Muscle of leg (tissue), 11 donors: ENCODE data around the gene RBM47. TPM values are rescaled to one million over a fixed set of nuclear protein-coding genes. Genes with fewer than 3 reads are reported as not detected.
"Not testable (repeated sequence)": the region's sequence is repeated elsewhere in the genome, so short reads cannot be mapped to it uniquely, and the experiment has no call there.

Experiments
- DNase-seq: peaks from one replicate; pipeline ENCODE4 v3.0.0; 2013
- H3K27ac ChIP-seq: one replicate; pipeline ENCODE4 v1.5.1; 2013; ENCODE audit warnings: mild to moderate bottlenecking, low read length, control low read depth
- H3K27me3 ChIP-seq: one replicate; pipeline ENCODE4 v1.6.1; 2013; ENCODE audit warnings: low read length; ENCODE audit not compliant: control insufficient read depth, insufficient read depth
- H3K36me3 ChIP-seq: one replicate; pipeline ENCODE4 v1.6.1; 2013; ENCODE audit warnings: low read length; ENCODE audit not compliant: control insufficient read depth, insufficient read depth
- H3K4me1 ChIP-seq: one replicate; pipeline ENCODE4 v1.6.1; 2013; ENCODE audit warnings: low read length; ENCODE audit not compliant: control insufficient read depth, insufficient read depth
- H3K4me3 ChIP-seq: one replicate; pipeline ENCODE4 v1.5.1; 2013; ENCODE audit warnings: low read length, control low read depth
- H3K9me3 ChIP-seq: replicated peaks from 2 replicates; pipeline ENCODE4 v1.6.1; 2013; ENCODE audit warnings: low read depth, low read length; ENCODE audit not compliant: control insufficient read depth
- WGBS: methylation state at CpG from one replicate; pipeline ENCODE4 v1.1.5; 2013; ENCODE audit warnings: missing lambda C conversion rate; ENCODE audit not compliant: insufficient coverage; 5-methylcytosine and 5-hydroxymethylcytosine counted together
- polyA plus RNA-seq, 8 donors: library from polyadenylated mRNA; unstranded; fragments of 120-200 nt; gene quantifications; one replicate each; pipeline versions ENCODE4 v1.2.1 to v1.2.3, GENCODE V29; 2013; ENCODE audit warnings: inconsistent platforms in 1 of 8, low replicate concordance in 1 of 8; ENCODE audit not compliant: insufficient read length in 8 of 8, insufficient read depth in 1 of 8
- total RNA-seq: library from RNA; stranded (reverse); fragments of 120-200 nt; gene quantifications from one replicate; pipeline ENCODE4 v1.2.4, GENCODE V29; 2013

The RBM47 gene
- total and polyA plus RNA-seq, 9 donors, result 1.2 to 6.3 (median 2.0) TPM

DNA sequence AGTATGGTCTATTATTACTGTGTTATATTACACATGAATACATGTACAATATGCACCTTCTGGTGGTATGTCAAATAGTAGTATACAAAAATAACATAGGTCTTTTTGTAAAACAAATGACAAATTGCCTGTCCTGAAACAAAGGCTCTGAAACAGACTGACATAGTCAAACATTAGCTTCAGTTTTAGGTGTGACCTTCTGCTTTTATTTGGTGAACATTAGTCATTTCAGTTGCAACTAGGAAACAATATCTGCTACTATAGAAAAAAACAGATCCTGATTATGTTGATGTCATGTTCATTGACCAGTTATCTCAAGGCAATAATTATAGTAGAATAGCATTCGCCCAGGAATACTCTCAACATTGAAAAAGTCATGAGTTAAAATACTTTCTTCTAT, 171.6 kb downstream of the RBM47 start:
- DNase-seq, result no peak
- Histone ChIP-seq H3K4me1 (no peaks in the 10 kb centered on the region), H3K27ac (no peak overlapping the region), H3K9me3 (no peaks in the 10 kb centered on the region), H3K4me3 (no peak overlapping the region), H3K27me3 (no peaks in the 10 kb centered on the region), H3K36me3 (no peaks in the 10 kb centered on the region)
- WGBS, result no CpG with 5 or more reads among the region's 1 CpG

DNA sequence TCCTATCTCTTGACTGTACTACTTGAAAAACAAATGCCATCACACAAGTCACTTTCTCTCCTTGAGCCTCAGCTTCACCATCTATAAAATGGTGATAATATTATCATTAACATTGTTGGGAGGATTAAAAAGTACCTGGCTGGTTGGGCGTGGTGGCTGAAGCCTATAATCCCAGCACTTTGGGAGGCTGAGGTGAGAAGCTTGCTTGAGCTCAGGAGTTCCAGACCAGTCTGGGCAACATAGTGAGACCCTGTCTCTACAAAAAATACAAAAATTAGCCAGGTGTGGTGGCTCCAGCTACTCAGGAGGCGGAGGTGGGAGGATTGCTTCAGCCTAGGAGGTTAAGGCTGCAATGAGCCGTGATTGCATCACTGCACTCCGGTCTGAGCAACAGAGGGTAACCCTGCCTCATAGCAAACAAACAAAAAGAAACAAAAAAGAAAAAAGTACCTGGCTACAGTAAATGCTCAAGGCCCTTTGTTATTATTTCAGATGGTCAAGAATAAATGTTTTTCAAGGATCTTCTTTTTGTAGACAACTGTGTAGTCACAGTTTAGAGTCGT, 174.2 kb downstream of the RBM47 start:
- no CpG with 5 or more reads among the region's 5 CpGs for WGBS
- Histone ChIP-seq H3K4me1 (no peaks in the 10 kb centered on the region), H3K36me3 (no peaks in the 10 kb centered on the region), H3K27me3 (no peaks in the 10 kb centered on the region), H3K27ac (no peak overlapping the region), H3K4me3 (no peak overlapping the region), H3K9me3 (no peaks in the 10 kb centered on the region)
- DNase-seq, result no peak

DNA sequence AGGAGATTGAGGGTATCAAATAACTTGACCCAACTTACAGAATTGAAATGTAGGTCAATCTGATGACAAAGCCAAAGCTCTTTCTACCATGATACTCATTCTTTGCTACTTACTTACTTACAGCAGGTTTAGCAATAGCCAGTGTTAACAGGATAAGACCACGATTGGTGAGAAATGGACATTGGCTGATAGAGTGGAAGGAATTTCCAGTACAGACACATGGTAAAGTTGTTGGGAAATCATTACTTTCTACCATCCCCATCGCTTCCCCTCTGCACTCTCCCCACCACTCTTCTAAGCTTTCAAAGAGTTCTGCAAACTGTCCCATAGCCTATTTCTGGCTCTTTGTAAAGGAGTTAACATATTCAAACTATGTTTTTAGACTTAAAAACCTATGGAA, 174.8 kb downstream of the RBM47 start:
- Histone ChIP-seq H3K36me3 (no peaks in the 10 kb centered on the region), H3K4me1 (no peaks in the 10 kb centered on the region), H3K9me3 (no peaks in the 10 kb centered on the region), H3K4me3 (no peak overlapping the region), H3K27ac (no peak overlapping the region), H3K27me3 (no peaks in the 10 kb centered on the region)
- no peak for DNase-seq
- WGBS, result no CpG with 5 or more reads among the region's 2 CpGs

DNA sequence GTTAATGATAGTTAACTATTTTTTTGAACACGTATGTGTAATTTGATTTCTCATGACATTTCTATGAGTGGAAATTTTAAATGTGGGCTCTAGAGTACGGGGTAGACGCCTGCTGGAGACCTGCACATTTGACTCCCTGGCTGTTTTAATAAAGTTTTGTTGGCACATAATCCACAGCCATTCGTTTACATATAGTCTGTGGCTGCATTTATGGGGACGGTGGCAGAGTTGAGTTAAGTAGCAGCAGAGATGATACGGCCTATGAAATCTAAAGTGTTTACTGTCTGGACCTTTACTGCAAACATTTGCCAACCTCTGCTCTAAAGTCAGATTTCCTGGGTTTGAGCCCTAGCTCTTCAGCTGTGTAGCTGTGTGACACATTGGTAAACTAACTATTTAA, 175.8 kb downstream of the RBM47 start:
- DNase-seq, result no peak
- no peak overlapping the region for H3K27ac ChIP-seq
- no peaks in the 10 kb centered on the region for H3K9me3 ChIP-seq
- no peaks in the 10 kb centered on the region for H3K27me3 ChIP-seq
- H3K36me3 ChIP-seq, result no peaks in the 10 kb centered on the region
- no peak overlapping the region for H3K4me3 ChIP-seq
- WGBS, result 80% methylated on average over 1 of the region's 6 CpGs
- no peaks in the 10 kb centered on the region for H3K4me1 ChIP-seq

DNA sequence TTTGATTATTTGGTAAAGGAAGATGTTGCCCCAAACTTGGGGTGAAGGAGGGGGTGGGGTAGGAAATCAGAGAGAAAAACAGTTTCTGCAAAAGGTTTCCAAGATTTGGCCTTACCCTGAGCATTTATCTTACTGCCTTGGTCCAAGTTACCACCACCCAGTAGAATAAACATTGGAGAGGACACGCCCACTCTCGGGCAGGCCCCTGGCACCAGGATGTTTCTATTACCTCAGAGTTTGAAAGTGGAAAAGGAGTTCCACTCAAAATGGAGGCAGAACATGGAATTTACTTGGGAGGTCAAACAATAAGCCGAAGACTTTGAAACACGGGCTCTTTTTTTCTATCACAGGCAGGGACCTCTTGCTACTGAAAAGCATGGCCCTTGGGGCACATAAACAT, 180.8 kb downstream of the RBM47 start:
- 80% methylated on average over 2 of the region's 4 CpGs for WGBS
- Histone ChIP-seq H3K4me3 (no peak overlapping the region), H3K36me3 (no peaks in the 10 kb centered on the region)

DNA sequence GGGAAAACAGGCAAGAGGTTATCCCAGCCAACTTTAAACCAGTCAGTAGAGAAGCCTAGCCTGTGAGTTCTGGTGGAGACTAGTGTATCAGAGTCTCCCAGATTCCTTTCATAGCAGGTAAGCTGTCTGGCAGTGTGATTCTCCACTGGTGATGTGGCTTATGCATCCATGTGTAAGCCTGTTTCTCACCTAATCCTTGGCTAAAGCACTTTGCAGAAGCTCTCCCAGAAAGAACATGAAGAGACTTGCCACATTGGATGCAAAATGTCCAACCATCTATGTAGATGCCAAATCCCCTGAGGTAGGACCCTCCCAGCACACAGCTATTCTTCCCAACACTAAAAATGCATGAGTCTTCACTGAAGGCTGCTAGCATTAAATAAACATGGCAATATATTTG, 182.8 kb downstream of the RBM47 start:
- Histone ChIP-seq H3K4me3 (no peak overlapping the region), H3K36me3 (no peaks in the 10 kb centered on the region), H3K27ac (no peak overlapping the region), H3K4me1 (no peaks in the 10 kb centered on the region), H3K27me3 (no peaks in the 10 kb centered on the region), H3K9me3 (no peaks in the 10 kb centered on the region)
- DNase-seq, result no peak

More for the DNA sequence above, 180.8 kb downstream of the RBM47 start:
- Histone ChIP-seq H3K27me3 (no peaks in the 10 kb centered on the region), H3K9me3 (no peaks in the 10 kb centered on the region), H3K4me1 (no peaks in the 10 kb centered on the region), H3K27ac (no peak overlapping the region)
- no peak for DNase-seq

DNA sequence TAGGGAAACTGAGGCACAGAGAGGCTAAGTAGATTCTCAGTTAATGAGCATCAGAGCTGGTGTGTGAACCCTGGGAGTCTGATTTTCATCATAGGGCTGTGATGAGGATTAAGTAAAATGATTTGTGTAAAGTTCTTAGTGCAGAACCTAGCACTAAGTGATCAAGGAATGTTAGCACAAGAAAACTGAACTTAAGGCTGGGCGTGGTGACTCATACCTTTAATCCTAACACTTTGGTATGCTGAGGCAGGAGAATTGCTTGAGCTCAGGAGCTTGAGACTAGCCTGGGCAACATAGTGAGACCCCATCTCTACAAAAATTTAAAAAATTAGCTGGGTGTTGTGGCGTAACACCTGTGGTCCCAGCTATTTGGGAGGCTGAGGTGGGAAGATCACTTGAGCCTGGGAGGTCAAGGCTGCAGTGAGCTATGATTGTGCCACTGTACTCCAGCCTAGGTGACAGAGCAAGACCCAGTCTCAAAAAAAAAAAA, 183.4 kb downstream of the RBM47 start:
- no CpG with 5 or more reads among the region's 2 CpGs for WGBS
- not testable (repeated sequence) for H3K4me3 ChIP-seq, H3K36me3 ChIP-seq, H3K27me3 ChIP-seq, DNase-seq, H3K9me3 ChIP-seq, H3K27ac ChIP-seq, H3K4me1 ChIP-seq

DNA sequence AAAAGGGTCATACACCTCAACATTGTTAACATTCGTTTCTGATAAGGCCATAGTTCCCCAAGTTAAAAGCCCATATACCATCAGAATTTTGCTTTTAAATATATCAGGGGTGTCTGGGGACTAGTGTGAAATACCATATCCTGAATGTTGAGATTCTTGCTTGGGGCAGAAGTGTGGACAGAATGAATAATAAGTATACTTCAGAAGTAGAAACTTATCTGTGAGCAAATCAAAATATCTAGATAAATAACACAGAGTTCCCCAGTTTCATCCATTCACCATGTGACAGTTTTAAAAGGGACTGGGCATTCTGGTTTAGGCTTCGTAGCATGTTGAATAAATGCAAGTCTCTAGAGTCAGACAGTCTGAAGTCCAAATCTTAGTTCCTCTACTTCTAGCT, 184.0 kb downstream of the RBM47 start:
- no peaks in the 10 kb centered on the region for H3K27me3 ChIP-seq
- H3K36me3 ChIP-seq, result no peaks in the 10 kb centered on the region
- H3K9me3 ChIP-seq, result no peaks in the 10 kb centered on the region
- H3K27ac ChIP-seq, result no peak overlapping the region
- no peak overlapping the region for H3K4me3 ChIP-seq
- WGBS, result 80% methylated on average over 1 of the region's 2 CpGs
- no peaks in the 10 kb centered on the region for H3K4me1 ChIP-seq
- no peak for DNase-seq

DNA sequence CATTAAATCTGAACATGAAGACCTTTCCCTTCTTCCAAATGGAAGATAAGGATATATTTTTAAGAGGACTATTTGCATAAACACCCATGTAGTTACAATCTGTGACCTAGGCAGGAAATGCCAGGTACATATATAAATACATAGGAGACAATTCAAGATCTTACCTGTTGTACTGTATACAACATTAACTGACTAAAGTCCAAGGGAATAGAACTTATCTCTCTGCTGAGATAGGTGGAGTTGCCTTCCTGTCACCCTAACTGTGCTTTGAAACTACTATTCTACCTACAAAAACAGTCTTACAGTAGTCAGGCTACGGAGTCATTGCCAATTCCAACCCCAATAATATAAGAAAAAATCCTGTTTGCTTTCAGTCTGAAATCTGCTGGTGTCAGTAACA, 188.2 kb downstream of the RBM47 start:
- Histone ChIP-seq H3K4me3 (no peak overlapping the region), H3K9me3 (no peaks in the 10 kb centered on the region), H3K4me1 (no peaks in the 10 kb centered on the region), H3K27ac (no peak overlapping the region), H3K27me3 (no peaks in the 10 kb centered on the region), H3K36me3 (no peaks in the 10 kb centered on the region)
- WGBS, result 90% methylated on average over 1 of the region's 1 CpG
- no peak for DNase-seq

DNA sequence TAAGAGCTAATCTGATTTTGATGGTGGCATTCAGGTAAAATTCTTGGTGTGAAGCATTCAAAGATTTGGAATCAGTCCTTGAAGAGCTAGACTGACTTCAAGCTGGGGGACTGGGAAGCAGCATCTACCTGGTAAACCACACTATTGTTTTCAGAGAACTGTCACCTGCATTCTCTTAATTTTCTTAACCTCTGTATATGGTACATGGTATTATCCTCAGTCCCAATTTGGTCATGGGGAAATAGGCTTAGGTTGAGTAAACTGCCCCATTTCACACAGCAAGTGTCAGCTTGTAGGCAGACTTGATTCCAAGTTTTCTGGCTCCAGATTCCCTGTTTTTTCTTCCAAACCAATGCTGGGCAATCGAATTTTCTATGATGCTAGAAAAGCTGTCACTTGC, 190.1 kb downstream of the RBM47 start:
- Histone ChIP-seq H3K36me3 (no peaks in the 10 kb centered on the region), H3K4me1 (no peaks in the 10 kb centered on the region), H3K27me3 (no peaks in the 10 kb centered on the region), H3K9me3 (no peaks in the 10 kb centered on the region), H3K4me3 (no peak overlapping the region), H3K27ac (no peak overlapping the region)
- no CpG with 5 or more reads among the region's 1 CpG for WGBS
- DNase-seq, result no peak

DNA sequence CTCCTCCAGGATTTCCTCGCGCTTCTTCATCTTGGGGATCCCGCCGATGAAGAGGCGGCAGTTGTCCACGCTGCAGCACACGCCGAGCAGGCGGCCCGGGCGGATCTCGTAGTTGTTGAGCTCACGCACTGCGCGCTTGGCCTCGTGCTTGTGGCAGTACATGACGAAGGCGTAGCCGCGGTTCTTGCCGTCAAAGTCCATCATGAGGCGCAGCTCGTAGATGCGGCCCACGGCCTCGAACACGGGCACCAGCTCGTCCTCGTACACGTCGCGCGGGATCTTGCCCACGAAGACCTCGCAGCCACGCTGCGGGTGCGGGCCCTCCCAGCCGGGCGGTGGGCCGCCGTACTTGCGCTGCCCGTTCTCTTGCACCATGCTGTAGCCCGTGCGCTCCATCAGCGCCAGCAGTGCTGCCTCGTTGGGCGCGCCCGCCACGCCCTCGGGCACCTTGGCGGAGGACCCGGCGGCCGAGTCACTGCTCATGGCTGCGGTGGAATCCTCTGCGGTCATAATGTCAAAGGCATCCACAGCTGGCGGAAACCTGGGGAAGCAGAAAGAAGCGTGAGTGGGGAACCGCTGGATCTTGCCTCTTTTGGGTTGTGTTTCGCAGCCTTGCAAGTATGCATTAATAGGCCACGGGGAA, 191.2 kb downstream of the RBM47 start:
- 95% methylated on average over 63 of the region's 64 CpGs for WGBS
- Histone ChIP-seq H3K4me1 (no peaks in the 10 kb centered on the region), H3K9me3 (no peaks in the 10 kb centered on the region), H3K27me3 (no peaks in the 10 kb centered on the region), H3K27ac (no peak overlapping the region), H3K4me3 (no peak overlapping the region), H3K36me3 (no peaks in the 10 kb centered on the region)
- no peak for DNase-seq
